K562 (cell line): ENCODE results near the gene DIS3L2. TPM values are rescaled to one million over a fixed set of nuclear protein-coding genes. Genes with fewer than 3 reads are reported as not detected.
A peak's percentile ranks its signal among the peaks of the same experiment; 100 is the strongest.

Experiments used
- ATAC-seq: fragments of 200-7000 bp; cut with Tn5 transposase; 3 replicates; pipeline ENCODE4 v1.9.1; 2020; ENCODE audit warnings: moderate library complexity
- BruUV-seq: library from RNA; stranded (reverse); fragments of 400-500 nt; replicated peaks from 2 replicates; lab custom pipeline; 2021; lab: Mats Ljungman, UMichigan
- CTCF ChIA-PET: fragments of 300-600 bp; formaldehyde crosslinking; extraction: SDS; loops from one replicate; lab custom pipeline; 2021; ENCODE audit warnings: low intra/inter-chr PET ratio; lab: Yijun Ruan, JAX
- POLR2A ChIA-PET: fragments of 300-600, 350-650 bp; sonication (Branson Sonifier 250); formaldehyde crosslinking; extraction: SDS; loops from one replicate; lab custom pipeline; 2021; ENCODE audit warnings: antibody characterized with exemption, inconsistent platforms; lab: Yijun Ruan, JAX
- DNase-seq, 4 experiments: peaks; one replicate each; pipeline versions ENCODE4 v3.0.0 to v3.0.0-alpha.2; 2011 to 2018; ENCODE audit warnings: low spot score in 3 of 4, mixed read lengths in 3 of 4; ENCODE audit errors: extremely low read depth in 1 of 4
- FAIRE-seq: peaks from 2 replicates; lab custom pipeline; 2011; peaks lifted over from hg19 to GRCh38; lab: Jason Lieb, UNC
- H2AFZ ChIP-seq: 2 replicates; pipeline ENCODE4 v1.6.0; 2011; ENCODE audit warnings: low read depth, low read length, control low read depth, inconsistent platforms
- H3K27ac ChIP-seq: fragments of 200-600 bp; 3 replicates; pipeline ENCODE4 v1.8.0; 2011; ENCODE audit warnings: low read depth, mild to moderate bottlenecking, control low read depth, inconsistent platforms, low read length, moderate library complexity, mixed read lengths; ENCODE audit errors: extremely low read depth
- H3K27me3 ChIP-seq, 2 experiments: fragments of 300-600 bp in 1 of 2; 2 replicates in 1 of 2; 3 replicates in 1 of 2; pipeline versions ENCODE4 v1.6.0 to v1.8.0; 2011; ENCODE audit warnings: inconsistent platforms in 2 of 2, low read length in 2 of 2, mild to moderate bottlenecking in 1 of 2, mixed read lengths in 1 of 2, moderate library complexity in 1 of 2; ENCODE audit not compliant: control insufficient read depth in 2 of 2, insufficient read depth in 2 of 2
- H3K36me3 ChIP-seq: fragments of 300-600 bp; 3 replicates; pipeline ENCODE4 v1.8.0; 2011; ENCODE audit warnings: mild to moderate bottlenecking, low read length, inconsistent platforms; ENCODE audit not compliant: control insufficient read depth, insufficient read depth
- H3K4me1 ChIP-seq, 2 experiments: fragments of 200-600 bp in 1 of 2; replicated peaks in 1 of 2; 2 replicates in 1 of 2; 3 replicates in 1 of 2; pipeline versions ENCODE4 v1.5.1 to v1.8.0; 2011; ENCODE audit warnings: inconsistent platforms in 2 of 2, low read length in 2 of 2, mild to moderate bottlenecking in 1 of 2, mixed read lengths in 1 of 2, moderate library complexity in 1 of 2; ENCODE audit not compliant: control insufficient read depth in 2 of 2, insufficient read depth in 2 of 2
- H3K4me2 ChIP-seq: 2 replicates; pipeline ENCODE4 v1.6.1; 2011; ENCODE audit warnings: low read length, control low read depth, inconsistent platforms, mixed read lengths; ENCODE audit not compliant: insufficient read depth
- H3K4me3 ChIP-seq: fragments of 200-600 bp; sonication (generic), shearing (Covaris generic); 2 replicates; pipeline ENCODE4 v1.5.1; 2016; ENCODE audit warnings: control low read depth, inconsistent platforms
- H3K79me2 ChIP-seq: fragments of 200-600 bp; 3 replicates; pipeline ENCODE4 v1.8.0; 2011; ENCODE audit warnings: low read length, inconsistent platforms; ENCODE audit not compliant: control insufficient read depth, insufficient read depth
- H3K9ac ChIP-seq, 2 experiments: 2 replicates each; pipeline versions ENCODE4 v1.6.0 to v1.6.1; 2011; ENCODE audit warnings: low read depth in 2 of 2, low read length in 2 of 2, control low read depth in 1 of 2, inconsistent platforms in 1 of 2, mild to moderate bottlenecking in 1 of 2, mixed read lengths in 1 of 2; ENCODE audit not compliant: insufficient read depth in 1 of 2
- H3K9me1 ChIP-seq: one replicate; pipeline ENCODE4 v1.6.0; 2011; ENCODE audit warnings: inconsistent platforms, mild to moderate bottlenecking, low read length, moderate library complexity; ENCODE audit not compliant: control insufficient read depth, insufficient read depth
- H3K9me3 ChIP-seq: replicated peaks from 2 replicates; pipeline ENCODE4 v1.5.1; 2011; ENCODE audit warnings: low read depth, low read length, inconsistent platforms; ENCODE audit not compliant: control insufficient read depth, insufficient read depth
- H4K20me1 ChIP-seq: replicated peaks from 2 replicates; pipeline ENCODE4 v1.6.1; 2011; ENCODE audit warnings: low read length, inconsistent platforms, mixed read lengths; ENCODE audit not compliant: control insufficient read depth, insufficient read depth
- C11orf30 ChIP-seq: fragments of 450-650 bp; IDR thresholded peaks from 2 replicates; pipeline ENCODE4 v1.6.1; 2016; ENCODE audit warnings: low read depth, mild to moderate bottlenecking
- FOS ChIP-seq: IDR thresholded peaks from 3 replicates; pipeline ENCODE4 v1.6.1; 2011; ENCODE audit not compliant: insufficient read length; ENCODE audit errors: extremely low read depth
- PTRF ChIP-seq: fragments of 450-650 bp; IDR thresholded peaks from 2 replicates; pipeline ENCODE4 v1.6.1; 2016; ENCODE audit warnings: mild to moderate bottlenecking, missing genetic modification characterization, missing compliant biosample characterization
- SMAD2 ChIP-seq: fragments of 150-350 bp; IDR thresholded peaks from 2 replicates; pipeline ENCODE4 v1.6.1; 2014; ENCODE audit warnings: low read depth, mild to moderate bottlenecking, low read length
- SRSF7 ChIP-seq: fragments of 200-400 bp; formaldehyde crosslinking; optimal IDR thresholded peaks from 2 replicates; pipeline ENCODE3; 2017; ENCODE audit warnings: mild to moderate bottlenecking, low read depth, low read length
- VEZF1 ChIP-seq: fragments of 200-800 bp; sonication (Bioruptor generic); IDR thresholded peaks from 2 replicates; pipeline ENCODE4 v1.6.1; 2017; ENCODE audit warnings: missing genetic modification characterization, missing compliant biosample characterization
- ZNF280B ChIP-seq: fragments of 250-450 bp; sonication (Bioruptor Pico); IDR thresholded peaks from 2 replicates; pipeline ENCODE4 v1.5.1; 2021; ENCODE audit warnings: mild to moderate bottlenecking
- WGBS: fragments of 100-300 bp; shearing (Covaris generic); methylation state at CpG from one replicate; pipeline ENCODE4 v1.1.6; 2016; ENCODE audit warnings: low coverage, mixed read lengths; ENCODE audit not compliant: insufficient coverage; ENCODE audit errors: missing lambda C conversion rate; 5-methylcytosine and 5-hydroxymethylcytosine counted together
- in situ Hi-C: fragments of 300-500 bp; cut with MboI; formaldehyde crosslinking; loops from 4 replicates; pipeline ENCODE4 v1.15.0; 2018; ENCODE audit warnings: inconsistent platforms, mixed read lengths
- intact Hi-C: fragments of 100-400 bp; cut with micrococcal nuclease; formaldehyde crosslinking; loops from 2 replicates; pipeline ENCODE4 v1.14.2; 2022
- polyA plus RNA-seq, 8 experiments: library from polyadenylated mRNA; depleted of rRNA in 4 of 8; stranded (reverse) in 5 of 8; unstranded in 3 of 8; fragments of >200 nt; fragmentation: Nextera tagmentation in 2 of 8; fragmentation: Illumina TruSeq in 1 of 8; extraction: Ambion mirVana in 2 of 8; extraction: Trizol in 1 of 8; gene quantifications; 2 replicates each; pipeline versions ENCODE4 v1.2.1 to v1.2.3, GENCODE V29; 2011 to 2014; ENCODE audit warnings: inconsistent platforms in 1 of 8, missing spikeins in 1 of 8
- total RNA-seq, 7 experiments: library from RNA; depleted of rRNA in 6 of 7; stranded (reverse); fragments of >200 nt in 6 of 7; fragmentation: Illumina TruSeq in 2 of 7; extraction: Trizol in 2 of 7; gene quantifications; 2 replicates each; pipeline versions ENCODE4 v1.2.1 to v1.2.3, GENCODE V29; 2011 to 2021; ENCODE audit warnings: low replicate concordance in 1 of 7
- TF ChIP-seq, protein P1 (sequence below): fragments of 450-650 bp; formaldehyde crosslinking; conservative IDR thresholded peaks from 2 replicates; pipeline ENCODE4 v1.4.0; 2022; ENCODE audit warnings: mild to moderate bottlenecking, missing genetic modification characterization

DIS3L2 gene
- total and polyA plus RNA-seq, 9 of the 15 experiments (the other 6 are each of a cell fraction or from before 2014, with no cell fraction given), result 1.5 to 19.2 (median 11.2) TPM

DNA sequence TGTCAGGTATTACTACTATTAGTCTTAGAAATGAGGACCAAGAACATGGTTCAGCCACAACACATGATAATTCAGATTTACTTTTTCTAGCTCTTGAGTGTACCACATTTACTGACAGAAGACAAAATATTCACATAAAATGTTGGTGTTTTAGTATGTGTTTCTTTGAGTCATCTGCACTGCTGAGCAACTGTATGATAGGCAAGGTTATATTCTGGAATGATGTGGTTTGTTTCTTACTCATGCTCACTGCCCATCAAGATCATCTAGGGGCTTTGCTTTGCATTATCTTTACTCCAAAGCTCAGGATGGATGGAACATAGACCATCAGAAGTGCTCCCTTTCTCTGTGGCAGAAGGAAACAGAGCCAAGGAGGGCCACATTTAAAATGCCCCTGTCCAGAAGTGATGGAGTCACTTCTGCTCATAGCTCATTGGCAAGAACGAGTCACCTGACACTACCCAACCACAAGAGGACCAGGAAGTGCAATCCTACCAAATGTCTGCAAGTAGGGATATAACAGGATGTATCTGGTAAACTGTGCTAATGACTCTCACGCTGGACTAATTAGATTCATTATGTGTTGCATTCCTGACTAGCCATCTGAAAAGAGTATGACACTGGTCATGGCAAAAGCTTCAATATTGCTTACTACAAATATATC lies 81.5 kb downstream of the DIS3L2 start:
- Histone ChIP-seq H3K27me3 (no peaks in the 10 kb centered on the region), H3K4me1 (no peaks in the 10 kb centered on the region; a peak in 1 of 5 replicates), H3K79me2 (no peaks in the 10 kb centered on the region; the same call in 2 of the 3 replicates), H2AFZ (no peak overlapping the region), H3K4me3 (no peak overlapping the region), H3K36me3 (no peaks in the 10 kb centered on the region), H3K9me3 (no peaks in the 10 kb centered on the region), H3K27ac (no peak overlapping the region), H3K9ac (no peak overlapping the region), H4K20me1 (no peaks in the 10 kb centered on the region), H3K9me1 (no peaks in the 10 kb centered on the region), H3K4me2 (no peak overlapping the region)
- no TSS peak for BruUV-seq
- CTCF ChIA-PET, result interaction anchor here (0.6 kb wide), 1 partner anchor 10 kb away, joined by 5 read pairs; no protein-coding TSS in a partner anchor
- ATAC-seq, result no peak
- no peak for FAIRE-seq
- POLR2A ChIA-PET, result no interaction called here
- intact Hi-C loops (no loop called here), in situ Hi-C loops (no loop called here)
- 60% methylated on average over 2 of the region's 2 CpGs for WGBS
- peak in 1 of 4 experiments; percentile 9 for DNase-seq
- TF ChIP-seq SMAD2, result no peak
- no peak for TF ChIP-seq VEZF1 (CRISPR knock-in tag)
- TF ChIP-seq PTRF, result no peak
- TF ChIP-seq, protein P1, sequence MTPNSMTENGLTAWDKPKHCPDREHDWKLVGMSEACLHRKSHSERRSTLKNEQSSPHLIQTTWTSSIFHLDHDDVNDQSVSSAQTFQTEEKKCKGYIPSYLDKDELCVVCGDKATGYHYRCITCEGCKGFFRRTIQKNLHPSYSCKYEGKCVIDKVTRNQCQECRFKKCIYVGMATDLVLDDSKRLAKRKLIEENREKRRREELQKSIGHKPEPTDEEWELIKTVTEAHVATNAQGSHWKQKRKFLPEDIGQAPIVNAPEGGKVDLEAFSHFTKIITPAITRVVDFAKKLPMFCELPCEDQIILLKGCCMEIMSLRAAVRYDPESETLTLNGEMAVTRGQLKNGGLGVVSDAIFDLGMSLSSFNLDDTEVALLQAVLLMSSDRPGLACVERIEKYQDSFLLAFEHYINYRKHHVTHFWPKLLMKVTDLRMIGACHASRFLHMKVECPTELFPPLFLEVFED (CRISPR knock-in tag), result no peak
- TF ChIP-seq FOS, result no peak
- TF ChIP-seq ZNF280B, result no peak
- TF ChIP-seq SRSF7, result no peak
- no peak for TF ChIP-seq C11orf30
